HG03045 (cell line): Measurements from ENCODE around the gene DAAM1.

Experiments
- ATAC-seq: cut with Tn5 transposase; IDR thresholded peaks from one replicate; pipeline ENCODE4 v1.9.1; 2021; ENCODE audit warnings: mild to moderate bottlenecking, moderate library complexity; ENCODE audit not compliant: unreplicated experiment

The DAAM1 gene

GRCh38 chr14:59407246-59408010, 219.0 kb downstream of the DAAM1 start:
- ATAC-seq, result no peak

- ATAC-seq, result no peak
These were observed 227.6 kb downstream of the DAAM1 start for GRCh38 chr14:59415836-59416602.

GRCh38 chr14:59417311-59417710, 228.8 kb downstream of the DAAM1 start:
- ATAC-seq, result no peak

GRCh38 chr14:59419303-59419702, 230.8 kb downstream of the DAAM1 start:
- ATAC-seq, result no peak
